ENCODE data around the gene GMFB. TPM values are rescaled to one million over a fixed set of nuclear protein-coding genes. Genes with fewer than 3 reads are reported as not detected.

GMFB gene
- total RNA-seq, 2 experiments from 2014 or later = 29.2 to 32.1 TPM

DNA sequence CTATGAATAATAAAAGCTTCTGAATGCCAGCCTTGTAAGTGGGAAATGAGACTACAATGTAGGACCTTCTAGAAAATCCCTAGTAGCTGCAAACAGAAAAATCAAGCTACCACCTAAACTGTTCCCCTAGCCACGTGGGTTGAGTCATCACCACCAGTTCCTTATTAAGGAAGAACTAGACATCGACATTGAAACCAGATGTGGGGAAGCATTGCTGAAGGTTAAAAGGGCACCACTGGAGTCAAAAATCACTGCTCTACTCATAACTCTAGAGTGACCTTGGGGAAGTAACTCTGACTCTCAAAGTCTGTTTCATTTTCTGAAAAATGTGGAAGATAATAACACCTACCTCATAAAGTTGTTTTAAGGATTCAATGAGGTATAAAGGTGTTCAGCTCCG, 38.2 kb downstream of the GMFB start:
- Mint-ChIP-seq H3K9me3 (no peaks in the 10 kb centered on the region), H3K36me3 (ENCODE audit: low read depth) (no peaks in the 10 kb centered on the region), H3K4me1 (ENCODE audit: low read depth) (peaks cover 12% of the 10 kb centered on the region), H3K27ac (no peak overlapping the region), H3K27me3 (peaks cover 2% of the 10 kb centered on the region), H3K4me3 (no peak overlapping the region)
- peak; percentile 44 for DNase-seq
- intact Hi-C loops (cut with micrococcal nuclease) = no loop called here
- ChIA-PET POLR2A (interaction anchor here (1.4 kb wide), 1 partner anchor 15 kb away, joined by 3 read pairs; no protein-coding TSS in a partner anchor), CTCF (interaction anchor here (1.4 to 1.5 kb wide), 2 partner anchors 10 to 84 kb away, joined by 4 to 5 read pairs; partner anchors contain the start of gene CNIH1)
- TF ChIP-seq, protein P1, sequence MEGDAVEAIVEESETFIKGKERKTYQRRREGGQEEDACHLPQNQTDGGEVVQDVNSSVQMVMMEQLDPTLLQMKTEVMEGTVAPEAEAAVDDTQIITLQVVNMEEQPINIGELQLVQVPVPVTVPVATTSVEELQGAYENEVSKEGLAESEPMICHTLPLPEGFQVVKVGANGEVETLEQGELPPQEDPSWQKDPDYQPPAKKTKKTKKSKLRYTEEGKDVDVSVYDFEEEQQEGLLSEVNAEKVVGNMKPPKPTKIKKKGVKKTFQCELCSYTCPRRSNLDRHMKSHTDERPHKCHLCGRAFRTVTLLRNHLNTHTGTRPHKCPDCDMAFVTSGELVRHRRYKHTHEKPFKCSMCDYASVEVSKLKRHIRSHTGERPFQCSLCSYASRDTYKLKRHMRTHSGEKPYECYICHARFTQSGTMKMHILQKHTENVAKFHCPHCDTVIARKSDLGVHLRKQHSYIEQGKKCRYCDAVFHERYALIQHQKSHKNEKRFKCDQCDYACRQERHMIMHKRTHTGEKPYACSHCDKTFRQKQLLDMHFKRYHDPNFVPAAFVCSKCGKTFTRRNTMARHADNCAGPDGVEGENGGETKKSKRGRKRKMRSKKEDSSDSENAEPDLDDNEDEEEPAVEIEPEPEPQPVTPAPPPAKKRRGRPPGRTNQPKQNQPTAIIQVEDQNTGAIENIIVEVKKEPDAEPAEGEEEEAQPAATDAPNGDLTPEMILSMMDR (IDR thresholded peaks at IDR 0.05) = no peak
- peak; percentile 49 for ATAC-seq

DNA sequence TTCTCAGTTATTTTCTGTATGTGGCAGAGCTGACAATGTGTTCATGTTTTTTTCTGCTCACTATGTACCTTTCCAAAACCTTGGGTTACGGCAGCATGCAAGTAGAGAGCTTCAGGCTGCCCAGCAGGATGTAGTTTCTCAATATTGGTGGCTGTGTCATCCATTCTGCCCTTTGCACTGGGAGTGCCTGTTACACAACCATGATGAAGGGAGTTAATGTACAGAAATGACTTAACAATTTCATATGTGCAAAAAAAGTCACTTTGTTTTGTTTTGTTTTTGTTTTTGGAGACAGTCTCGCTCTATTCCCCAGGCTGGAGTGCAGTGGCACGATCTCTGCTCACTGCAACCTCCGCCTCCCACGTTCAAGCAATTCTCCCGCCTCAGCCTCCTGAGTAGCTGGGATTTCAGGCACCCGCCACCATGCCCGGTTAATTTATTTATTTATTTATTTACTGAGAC, 41.5 kb downstream of the GMFB start:
- Mint-ChIP-seq H3K9me3 (no peaks in the 10 kb centered on the region), H3K27ac (no peak overlapping the region), H3K4me3 (no peak overlapping the region), H3K27me3 (peaks cover 2% of the 10 kb centered on the region), H3K4me1 (ENCODE audit: low read depth) (peaks cover 15% of the 10 kb centered on the region), H3K36me3 (ENCODE audit: low read depth) (no peaks in the 10 kb centered on the region)
- intact Hi-C loops (cut with micrococcal nuclease) = loop anchor here (10.0 kb wide), 1 partner anchor 328 kb away; no protein-coding TSS in a partner anchor
- TF ChIP-seq, protein P1 (IDR thresholded peaks at IDR 0.05) = no peak
- POLR2A ChIA-PET = interaction anchor here (1.3 kb wide), 1 partner anchor 50 kb away, joined by 4 read pairs; no protein-coding TSS in a partner anchor
- CTCF ChIA-PET = no interaction called here
- ATAC-seq (peak; percentile 27), DNase-seq (peak; percentile 14)

DNA sequence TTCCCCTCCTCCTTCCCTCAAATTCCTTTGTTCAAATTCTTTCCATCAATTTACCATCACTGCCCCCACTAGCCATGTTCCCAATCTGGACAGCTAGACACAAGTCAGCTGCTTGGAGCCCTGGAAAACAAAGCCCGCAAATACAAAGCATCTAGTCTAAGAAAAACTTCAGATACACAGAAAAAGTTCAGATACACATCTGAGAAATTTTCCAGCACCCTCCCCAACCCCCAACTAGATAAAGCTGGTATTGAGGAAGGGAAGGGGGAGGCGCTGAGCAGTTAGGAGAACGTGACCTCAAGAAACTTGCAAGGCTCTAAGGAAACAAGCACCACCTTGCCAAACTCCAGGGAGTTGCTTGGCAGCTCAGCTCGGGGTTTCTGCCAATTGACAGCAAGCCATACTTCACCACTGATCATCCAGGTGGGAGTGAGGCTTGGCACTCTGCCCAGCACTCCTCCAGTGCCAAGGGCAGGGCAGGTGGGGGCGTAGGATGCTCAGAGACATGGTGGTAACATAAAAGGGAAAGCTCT, 42.6 kb downstream of the GMFB start:
- H3K4me3 Mint-ChIP-seq = no peak overlapping the region
- no peak for DNase-seq
- H3K27me3 Mint-ChIP-seq = peaks cover 2% of the 10 kb centered on the region
- intact Hi-C loops (cut with micrococcal nuclease) = loop anchor here (10.0 kb wide), 1 partner anchor 329 kb away; no protein-coding TSS in a partner anchor
- CTCF ChIA-PET = no interaction called here
- H3K4me1 Mint-ChIP-seq (ENCODE audit: low read depth) = peaks cover 24% of the 10 kb centered on the region
- H3K36me3 Mint-ChIP-seq (ENCODE audit: low read depth) = no peaks in the 10 kb centered on the region
- POLR2A ChIA-PET = interaction anchor here (1.3 kb wide), 1 partner anchor 49 kb away, joined by 4 read pairs; no protein-coding TSS in a partner anchor
- no peak for ATAC-seq
- TF ChIP-seq, protein P1 (IDR thresholded peaks at IDR 0.05) = no peak
- no peaks in the 10 kb centered on the region for H3K9me3 Mint-ChIP-seq
- H3K27ac Mint-ChIP-seq = no peak overlapping the region

DNA sequence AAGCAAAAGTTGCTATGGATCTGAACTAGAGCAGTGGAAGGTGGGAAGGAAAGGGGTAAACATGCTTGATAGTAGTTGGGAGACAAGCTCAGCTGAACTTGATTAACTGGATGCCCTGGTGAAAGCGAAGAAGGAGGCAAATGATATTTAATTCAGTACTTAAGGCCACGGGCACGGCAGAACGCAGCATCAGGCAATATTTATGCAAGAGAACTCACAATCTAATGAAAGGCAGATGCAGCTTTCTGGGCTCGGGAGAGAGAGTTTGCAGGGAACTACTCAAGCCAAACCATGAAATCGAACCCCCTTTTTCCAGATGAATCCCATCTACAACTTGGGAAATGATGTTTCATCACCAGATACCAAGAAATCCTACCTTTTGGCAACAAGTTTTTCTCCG, 44.1 kb downstream of the GMFB start:
- no peak overlapping the region for H3K27ac Mint-ChIP-seq

More for the DNA sequence above, 44.1 kb downstream of the GMFB start:
- CTCF ChIA-PET = interaction anchor here (1.9 kb wide), 1 partner anchor 78 kb away, joined by 4 read pairs; no protein-coding TSS in a partner anchor
- Mint-ChIP-seq H3K27me3 (peaks cover 2% of the 10 kb centered on the region), H3K4me3 (no peak overlapping the region), H3K4me1 (ENCODE audit: low read depth) (peaks cover 23% of the 10 kb centered on the region), H3K9me3 (no peaks in the 10 kb centered on the region), H3K36me3 (ENCODE audit: low read depth) (peaks cover 8% of the 10 kb centered on the region)
- ATAC-seq (no peak), DNase-seq (no peak)
- POLR2A ChIA-PET = interaction anchor here (0.9 kb wide), 1 partner anchor 25 kb away, joined by 3 read pairs; no protein-coding TSS in a partner anchor
- TF ChIP-seq, protein P1 (IDR thresholded peaks at IDR 0.05) = no peak
- intact Hi-C loops (cut with micrococcal nuclease) = loop anchor here (5.0 to 10.0 kb wide), 3 partner anchors 43 to 330 kb away; partner anchors contain the start of genes CDKN3 and GMFB
